GM18909 (cell line): Measurements from ENCODE around the gene CCDC60.

ENCODE experiments used
- ATAC-seq: cut with Tn5 transposase; IDR thresholded peaks from one replicate; pipeline ENCODE4 v1.9.1; 2021; ENCODE audit warnings: mild to moderate bottlenecking; ENCODE audit not compliant: unreplicated experiment, poor library complexity

The CCDC60 gene

DNA sequence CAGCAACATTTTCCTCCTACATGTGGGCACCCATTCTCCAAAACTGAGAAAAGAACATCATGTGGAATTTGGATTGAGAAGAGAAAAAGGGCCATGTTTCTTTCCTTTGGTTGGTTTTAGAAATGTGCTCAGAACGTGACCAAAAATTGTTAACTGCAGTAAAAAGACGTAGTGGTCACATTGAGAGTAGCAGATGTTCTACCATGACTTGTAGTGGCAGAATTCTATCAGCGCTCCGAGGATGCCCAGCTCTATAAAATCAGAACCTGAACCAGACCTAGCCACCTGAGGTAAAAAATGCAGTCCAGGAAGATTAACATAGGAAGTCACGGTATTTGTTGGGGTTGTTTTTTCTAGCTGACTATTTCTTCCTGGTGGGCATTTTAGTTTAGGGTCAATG, 157.3 kb downstream of the CCDC60 start:
- ATAC-seq: no peak

DNA sequence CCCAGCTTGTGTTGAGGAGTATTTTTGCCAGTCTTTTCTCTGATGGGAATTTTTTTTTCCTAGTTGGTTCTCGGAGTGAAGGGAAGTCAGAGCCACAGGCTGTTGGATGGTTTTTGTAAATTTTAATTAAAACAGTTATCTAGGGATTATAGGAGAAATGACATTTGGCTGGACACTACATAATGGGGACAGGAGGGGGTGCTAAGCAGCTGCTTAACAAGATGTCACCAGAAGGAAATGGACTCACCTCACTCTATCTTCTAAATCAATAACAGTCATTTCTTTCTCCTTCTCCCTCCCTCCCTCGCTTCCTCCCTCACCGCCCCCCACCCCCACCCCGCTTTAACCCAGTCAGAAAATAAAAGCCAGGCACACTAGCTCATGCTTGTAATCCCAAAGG, 165.7 kb downstream of the CCDC60 start:
- no peak for ATAC-seq

DNA sequence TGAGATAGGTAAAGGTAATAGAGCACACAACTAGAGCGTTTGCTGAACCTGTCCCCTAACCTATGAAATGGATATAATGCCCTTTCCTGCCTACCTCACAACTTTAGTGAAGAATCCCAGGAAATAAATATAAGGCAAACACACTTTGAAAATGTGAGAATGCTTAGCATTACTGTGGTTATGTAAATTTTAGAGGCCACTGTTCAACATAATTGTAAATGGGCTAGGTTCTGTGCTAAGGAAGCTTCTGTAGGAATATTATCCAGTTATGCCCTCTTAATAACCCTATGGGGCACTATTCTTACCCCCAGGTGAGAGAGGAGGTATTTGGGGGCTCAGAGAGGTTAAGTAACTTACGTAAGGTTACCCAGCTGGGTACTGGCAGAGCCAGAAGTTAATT, 166.5 kb downstream of the CCDC60 start:
- ATAC-seq: no peak

DNA sequence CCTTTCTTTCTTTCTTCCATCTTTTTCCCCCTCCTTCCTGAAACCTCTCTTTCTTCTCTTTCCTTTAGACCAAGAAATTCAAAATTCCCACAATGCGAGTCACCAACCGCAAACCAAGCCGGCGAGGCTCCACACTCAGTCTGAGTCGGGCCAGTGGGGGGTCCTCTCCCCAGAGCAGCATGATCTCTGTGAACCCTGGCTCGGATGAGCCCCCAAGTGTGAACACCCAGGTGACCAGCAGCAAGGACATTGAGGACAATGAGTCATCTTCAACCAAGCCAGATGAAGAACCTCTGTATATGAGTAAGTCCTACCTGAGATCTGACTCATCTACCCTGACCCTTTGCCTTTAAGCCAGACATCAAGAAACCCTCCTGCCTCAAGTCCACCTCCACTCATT, 170.5 kb downstream of the CCDC60 start:
- no peak for ATAC-seq

DNA sequence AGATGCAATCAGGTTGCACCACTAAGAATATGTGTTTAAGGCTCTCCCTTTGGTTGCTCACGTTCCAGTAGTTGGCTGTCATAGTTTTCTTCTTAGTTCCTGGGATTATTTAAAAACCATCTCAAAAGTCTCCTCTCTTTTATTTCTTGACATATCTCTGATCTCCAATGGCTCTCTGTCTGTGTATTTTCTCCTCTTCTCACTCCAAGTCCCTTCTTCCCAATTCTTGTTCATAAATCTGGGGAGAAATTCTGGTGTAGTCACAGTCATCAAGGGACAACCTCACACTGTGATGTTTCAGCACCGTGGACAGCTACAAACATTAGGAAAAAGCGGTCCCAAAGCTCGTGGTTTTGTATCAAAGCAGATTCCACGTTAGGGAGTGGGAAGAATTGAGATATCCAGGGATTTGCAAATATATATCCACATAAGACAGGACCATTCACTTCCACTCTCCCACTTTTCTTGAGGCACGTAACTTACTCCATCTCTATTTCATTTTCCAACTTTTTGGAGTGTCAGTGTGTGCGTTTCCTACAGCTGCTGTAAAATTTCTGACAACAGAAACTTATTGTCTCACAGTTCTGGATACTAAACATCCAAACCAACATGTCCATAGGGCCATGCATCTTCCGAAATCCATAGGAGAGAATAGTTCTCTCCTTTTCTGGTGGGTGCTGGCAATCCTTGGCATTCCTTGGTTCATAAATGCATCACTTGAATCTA, 178.4 kb downstream of the CCDC60 start:
- ATAC-seq: no peak

DNA sequence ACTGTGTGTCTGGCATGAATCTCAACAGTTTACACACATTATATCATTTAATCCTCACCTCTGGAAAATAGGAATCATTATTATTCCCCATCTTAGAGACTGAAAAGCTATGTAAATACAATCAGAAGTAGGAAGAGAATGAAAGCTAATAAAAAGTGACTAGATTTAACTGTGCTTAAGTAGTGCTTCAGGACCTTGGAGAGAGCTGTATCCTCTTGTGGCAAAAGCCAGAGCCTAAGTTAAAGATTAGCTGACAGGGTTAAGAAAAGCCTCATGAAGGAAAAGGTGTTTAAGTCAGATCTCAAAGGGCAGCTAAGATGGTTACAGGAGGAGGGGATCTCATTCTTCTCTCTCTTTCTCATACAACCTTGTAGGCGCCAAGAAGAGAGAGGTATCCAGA, 193.7 kb downstream of the CCDC60 start:
- no peak for ATAC-seq

DNA sequence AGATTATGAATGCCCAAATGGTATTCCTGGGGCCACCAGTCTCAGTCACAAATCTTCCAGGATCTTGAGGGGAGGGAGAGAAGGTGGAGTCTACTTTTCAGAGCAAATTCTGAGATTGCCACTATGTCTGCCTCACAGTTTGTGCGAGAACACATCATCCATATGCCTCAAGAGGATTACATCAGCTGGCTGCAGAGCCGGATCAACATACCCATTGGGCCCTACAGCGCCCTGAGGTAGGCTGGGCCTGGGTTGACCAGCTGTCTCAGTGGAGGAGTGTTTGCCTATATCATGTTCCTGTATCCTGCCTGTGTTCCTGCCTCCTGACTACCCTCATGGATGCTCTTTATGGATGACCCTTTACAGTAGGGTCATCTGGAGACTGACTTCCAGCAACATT, 205.9 kb downstream of the CCDC60 start:
- ATAC-seq: no peak

DNA sequence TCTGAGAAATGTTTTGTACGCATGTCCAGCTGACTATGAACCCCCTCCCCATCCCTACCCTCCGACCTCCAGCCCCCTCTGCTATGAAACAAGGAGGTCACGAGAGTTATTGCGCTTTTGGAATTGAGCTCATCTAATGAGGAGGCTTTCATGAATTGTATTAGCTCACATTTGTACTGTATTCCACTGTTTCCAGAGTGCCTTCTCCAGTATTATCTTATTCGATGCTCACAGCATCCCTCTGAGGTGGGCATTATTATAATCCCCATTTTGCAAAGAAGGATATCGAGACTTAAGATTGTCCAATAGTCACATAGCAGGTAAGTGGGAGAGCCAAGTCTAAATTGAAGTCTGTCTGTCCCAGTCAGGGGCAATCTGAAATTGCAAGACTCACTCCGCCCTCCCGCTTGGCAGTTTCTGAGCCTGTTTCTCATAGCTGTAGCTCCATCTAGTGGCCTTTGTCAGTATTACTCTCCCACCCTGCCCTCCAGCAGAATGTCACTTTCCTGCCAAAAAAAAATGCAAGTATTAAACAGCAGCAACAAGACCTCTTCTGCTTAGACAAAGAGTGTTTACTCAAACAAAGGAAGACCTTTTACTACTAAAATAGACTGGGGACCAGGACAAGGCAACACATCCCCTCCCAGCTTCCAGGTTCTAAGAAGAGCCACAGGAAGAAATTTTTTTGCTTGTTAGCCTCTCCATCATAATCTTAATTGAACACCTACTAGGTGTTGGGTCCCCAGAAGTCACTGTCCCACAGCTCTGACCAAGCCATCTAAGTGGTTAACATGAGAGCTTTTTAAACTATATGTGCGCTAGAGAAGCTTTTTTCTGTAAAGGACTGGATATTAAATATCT, 210.5 kb downstream of the CCDC60 start:
- no peak for ATAC-seq

DNA sequence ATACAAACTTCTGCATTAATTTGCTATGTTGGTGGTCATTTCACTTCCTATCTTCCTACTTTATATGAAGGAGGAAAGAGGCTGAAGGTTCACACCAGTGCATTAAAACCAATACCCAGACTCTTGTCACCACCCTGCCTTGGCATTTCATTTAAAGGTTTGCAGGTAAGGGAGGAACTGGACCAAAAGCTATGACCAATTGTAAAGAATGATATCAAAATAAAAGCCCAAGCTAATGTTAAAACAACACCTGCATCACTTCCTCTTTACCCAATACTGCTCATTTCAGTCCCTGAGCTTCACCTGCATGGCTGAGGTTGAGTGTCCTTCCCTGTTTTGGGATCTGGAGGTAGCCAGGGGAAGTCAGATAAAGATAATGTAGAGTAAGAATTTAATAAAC, 211.8 kb downstream of the CCDC60 start:
- ATAC-seq: no peak

DNA sequence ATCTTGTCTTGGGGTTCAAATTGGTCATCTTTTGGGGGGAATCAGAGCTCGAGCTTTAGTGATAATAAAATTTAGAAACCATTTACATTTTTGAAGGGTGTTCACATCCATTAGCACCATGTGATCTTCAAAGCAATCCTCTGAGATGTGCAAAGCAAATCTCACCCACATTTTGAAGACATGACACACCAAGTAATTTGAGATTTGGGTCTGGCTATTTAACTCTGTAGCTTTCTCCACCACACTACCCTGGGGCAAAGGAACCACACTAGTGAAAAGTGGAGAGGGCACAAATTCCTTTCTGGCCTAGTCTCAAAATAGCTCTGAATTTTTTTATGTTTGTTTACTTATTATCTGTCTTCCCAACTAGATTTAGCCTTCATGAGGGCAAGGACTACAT, 212.5 kb downstream of the CCDC60 start:
- no peak for ATAC-seq

DNA sequence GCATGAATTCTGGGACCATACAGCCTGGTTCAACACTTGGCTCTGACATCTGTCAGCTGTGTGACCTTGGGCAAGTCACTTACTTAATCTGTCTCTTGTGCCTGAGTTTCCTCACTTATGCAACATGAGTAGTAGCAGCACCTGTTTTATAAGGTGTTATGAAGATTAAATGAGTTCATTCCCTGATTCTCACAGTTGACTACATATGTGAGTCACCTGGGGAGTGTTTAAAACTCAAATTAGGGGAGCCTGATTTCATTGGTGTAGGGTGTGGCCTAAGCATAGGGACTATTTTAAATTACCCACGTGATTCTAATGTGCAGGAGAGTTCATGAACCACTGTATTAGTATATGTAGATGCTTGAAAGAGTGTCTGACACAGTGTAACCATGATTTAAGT, 222.3 kb downstream of the CCDC60 start:
- ATAC-seq: no peak

DNA sequence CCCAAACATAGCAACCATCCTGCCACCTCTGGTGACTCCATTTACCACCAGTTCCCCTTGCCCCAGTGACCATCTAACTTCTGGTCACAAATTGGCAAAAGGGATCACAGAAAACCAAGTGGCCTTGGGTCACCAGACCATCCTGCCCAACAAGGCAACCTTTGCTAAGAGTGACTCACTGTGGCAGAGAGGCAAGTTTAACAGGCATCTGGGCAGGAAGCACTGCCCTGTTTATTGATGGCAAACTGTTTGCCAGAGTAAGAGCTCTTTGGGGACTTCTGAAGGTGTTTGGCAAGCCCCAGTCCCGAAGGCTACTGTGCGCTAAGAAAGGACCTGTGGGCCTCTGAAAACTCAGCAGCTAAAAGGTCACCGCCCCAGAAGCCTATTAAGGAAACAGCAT, 230.9 kb downstream of the CCDC60 start:
- ATAC-seq: no peak

DNA sequence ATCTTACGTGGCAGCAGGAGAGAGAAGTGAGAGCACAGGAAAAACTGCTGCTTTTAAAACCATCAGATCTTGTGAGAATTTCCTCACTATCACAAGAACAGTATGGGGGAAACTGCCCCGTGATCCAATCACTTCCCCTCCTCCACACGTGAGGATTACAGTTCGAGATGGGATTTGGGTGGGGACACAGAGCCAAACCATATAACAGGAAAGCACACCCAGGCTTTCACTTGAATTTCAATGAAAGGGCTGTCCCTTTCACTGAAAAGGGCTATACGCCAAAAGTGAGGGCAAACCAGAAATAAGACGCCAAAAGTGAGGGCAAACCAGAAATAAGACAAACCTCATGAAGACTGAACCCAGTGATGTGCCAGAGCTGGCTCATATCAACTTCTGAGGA, 236.2 kb downstream of the CCDC60 start:
- no peak for ATAC-seq

DNA sequence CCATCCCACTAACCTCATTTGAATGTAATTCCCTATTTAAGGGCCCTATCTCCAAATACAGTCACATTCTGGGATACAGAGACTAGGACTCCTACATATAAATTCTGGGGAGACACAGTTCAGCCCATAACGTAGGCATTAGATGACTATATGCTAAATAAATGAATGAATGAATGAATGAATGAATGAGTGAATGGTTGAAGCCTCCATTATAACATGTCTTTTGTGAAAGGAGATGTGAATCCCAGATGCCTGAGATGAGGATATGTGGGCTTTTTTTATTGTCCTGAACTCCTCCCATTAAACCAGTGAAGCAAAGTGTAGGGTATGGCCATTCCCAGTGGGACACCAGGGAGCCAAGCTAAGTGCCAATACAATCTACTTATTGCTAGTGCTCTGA, 238.6 kb downstream of the CCDC60 start:
- no peak for ATAC-seq

DNA sequence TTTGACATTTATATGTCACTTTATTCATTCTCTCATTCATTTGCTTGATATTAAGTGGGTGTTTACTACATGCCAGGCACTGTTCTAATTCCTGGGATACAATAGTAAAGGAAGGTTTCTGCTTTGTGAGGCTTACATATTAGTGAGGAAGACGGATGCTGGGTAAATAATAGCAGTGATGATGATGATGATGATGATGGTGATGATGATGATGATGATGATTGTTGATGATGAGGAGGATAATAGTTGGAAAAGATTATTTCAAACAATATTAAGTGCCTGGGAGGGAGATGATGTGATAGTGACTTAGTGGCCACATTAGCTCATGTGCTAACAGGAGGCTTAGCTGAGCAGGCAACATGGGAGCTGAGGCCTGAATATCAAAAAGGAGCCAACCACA, 239.7 kb downstream of the CCDC60 start:
- ATAC-seq: no peak

DNA sequence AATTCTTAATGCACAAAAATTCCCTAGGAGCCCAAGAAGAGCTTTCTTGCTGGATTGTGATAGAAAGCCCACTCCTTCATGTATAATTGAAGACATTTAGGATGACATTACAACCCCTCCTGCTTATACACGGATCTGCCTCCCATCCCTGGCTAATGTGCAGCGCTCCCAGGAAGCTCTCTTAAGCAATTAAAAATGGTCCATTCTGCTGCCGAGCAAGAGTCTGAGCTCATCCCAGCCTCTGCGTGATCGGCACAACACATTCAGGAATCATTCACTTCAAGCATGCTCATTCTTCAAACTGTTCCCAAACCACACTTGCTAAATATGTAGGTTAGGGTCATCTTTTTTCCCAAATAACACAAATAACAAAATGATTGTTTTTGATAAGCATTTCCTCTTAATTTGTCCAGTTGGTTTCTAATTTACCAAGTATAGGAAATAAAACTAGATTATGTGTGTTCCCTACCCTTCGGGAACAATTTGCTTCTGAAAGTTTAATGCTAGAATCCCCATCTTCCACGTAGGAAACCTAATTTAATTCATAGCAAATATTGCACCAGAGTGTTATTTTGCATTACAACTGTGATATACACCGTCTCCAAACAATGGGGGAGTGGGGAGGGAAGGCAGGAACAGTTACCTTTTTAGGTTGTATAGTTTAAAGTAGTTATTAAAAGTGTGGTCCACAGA, 241.7 kb downstream of the CCDC60 start:
- no peak for ATAC-seq

DNA sequence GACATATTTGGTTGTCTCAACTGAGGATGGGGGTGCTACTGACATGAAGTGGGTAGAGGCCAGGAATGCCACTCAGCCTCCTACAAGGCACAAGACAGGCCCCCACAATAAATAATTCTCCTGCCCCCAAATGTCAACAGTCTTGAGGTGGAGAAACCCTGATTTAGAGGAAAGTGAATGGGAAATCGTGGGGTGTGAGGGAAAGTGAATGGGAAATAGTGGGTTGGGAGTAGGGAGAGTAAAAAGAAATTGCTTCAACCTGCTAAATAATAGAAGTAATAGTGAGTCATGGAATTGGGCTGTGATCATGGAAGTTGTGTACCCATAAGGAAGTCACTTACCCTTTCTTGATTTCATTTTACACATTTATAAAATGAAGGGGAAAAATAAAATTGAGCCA, 242.4 kb downstream of the CCDC60 start:
- no peak for ATAC-seq

DNA sequence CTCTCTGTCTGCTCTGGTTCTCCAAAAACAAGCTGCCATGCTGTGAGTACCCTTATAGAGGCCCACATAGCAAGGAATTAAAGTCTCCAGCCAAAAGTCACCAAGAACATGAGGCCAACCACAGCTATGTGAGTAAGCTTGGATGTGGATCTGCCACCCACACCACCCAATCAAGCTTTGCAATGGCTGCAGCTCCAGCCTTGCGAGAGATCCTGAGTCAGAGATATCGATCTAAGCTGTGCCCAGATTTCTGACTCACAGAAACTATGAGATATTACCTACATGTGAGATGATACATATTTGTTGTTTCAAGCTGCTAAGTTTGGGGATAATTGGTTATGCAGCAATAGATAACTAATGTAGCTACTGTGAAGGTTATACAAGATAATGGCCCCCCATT, 243.6 kb downstream of the CCDC60 start:
- ATAC-seq: no peak

DNA sequence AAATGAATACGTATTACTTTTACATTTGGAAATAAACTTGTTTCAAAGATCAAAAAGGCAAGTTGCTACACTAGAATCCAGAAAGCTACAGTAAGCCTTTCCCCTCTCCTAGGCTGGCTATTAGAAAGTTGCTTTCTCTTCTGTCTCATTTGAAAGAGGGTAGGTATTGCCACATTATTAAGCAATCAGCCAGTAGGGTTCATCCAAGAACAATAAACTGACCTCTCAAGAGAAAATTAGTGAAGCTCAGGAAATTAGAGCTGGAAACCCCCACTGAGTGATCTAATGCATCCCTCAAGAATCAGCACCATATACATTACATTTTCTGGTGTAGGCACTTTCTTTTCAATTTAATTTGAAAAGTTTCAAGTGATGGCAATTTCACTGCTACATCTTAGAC, 254.6 kb downstream of the CCDC60 start:
- no peak for ATAC-seq

DNA sequence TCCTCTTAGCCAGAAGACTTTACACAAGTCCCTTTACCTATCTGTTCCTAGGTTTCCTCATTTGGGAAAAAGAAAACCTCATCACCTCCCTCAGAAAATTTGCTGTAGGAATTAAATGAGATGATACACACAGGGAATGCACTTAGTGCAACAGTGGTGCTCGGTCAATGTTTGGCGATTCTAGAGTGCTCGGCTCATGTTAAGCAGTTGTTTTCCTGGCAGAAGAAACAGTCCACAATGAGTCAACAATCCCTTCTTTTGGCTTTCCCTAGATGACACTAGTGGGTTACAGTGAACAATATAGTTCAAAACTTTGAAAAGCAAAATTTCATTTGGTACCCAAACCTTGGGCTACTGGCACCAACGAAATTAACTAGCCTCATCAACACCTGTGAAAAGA, 255.1 kb downstream of the CCDC60 start:
- no peak for ATAC-seq
